GM19328 (cell line): ENCODE measurements around the gene THAP4.
"Not testable (repeated sequence)": the region's sequence is repeated elsewhere in the genome, so short reads cannot be mapped to it uniquely, and the experiment has no call there.

Experiments used
- ATAC-seq: cut with Tn5 transposase; IDR thresholded peaks from one replicate; pipeline ENCODE4 v1.9.1; 2021; ENCODE audit warnings: mild to moderate bottlenecking, moderate library complexity; ENCODE audit not compliant: unreplicated experiment

Gene THAP4

DNA sequence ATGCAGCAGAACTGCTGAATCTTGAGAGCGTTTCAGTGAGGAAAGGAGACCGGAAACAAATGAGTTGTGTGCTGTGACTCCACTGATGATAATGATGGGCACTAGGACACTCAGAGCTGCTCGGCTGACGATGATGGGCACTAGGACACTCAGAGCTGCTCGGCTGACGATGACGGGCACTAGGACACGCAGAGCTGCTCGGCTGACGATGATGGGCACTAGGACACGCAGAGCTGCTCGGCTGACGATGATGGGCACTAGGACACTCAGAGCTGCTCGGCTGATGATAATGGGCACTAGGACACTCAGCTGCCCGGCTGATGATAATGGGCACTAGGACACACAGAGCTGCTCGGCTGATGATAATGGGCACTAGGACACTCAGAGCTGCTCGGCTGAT is 47.1 kb downstream of the THAP4 start:
- not testable (repeated sequence) for ATAC-seq

DNA sequence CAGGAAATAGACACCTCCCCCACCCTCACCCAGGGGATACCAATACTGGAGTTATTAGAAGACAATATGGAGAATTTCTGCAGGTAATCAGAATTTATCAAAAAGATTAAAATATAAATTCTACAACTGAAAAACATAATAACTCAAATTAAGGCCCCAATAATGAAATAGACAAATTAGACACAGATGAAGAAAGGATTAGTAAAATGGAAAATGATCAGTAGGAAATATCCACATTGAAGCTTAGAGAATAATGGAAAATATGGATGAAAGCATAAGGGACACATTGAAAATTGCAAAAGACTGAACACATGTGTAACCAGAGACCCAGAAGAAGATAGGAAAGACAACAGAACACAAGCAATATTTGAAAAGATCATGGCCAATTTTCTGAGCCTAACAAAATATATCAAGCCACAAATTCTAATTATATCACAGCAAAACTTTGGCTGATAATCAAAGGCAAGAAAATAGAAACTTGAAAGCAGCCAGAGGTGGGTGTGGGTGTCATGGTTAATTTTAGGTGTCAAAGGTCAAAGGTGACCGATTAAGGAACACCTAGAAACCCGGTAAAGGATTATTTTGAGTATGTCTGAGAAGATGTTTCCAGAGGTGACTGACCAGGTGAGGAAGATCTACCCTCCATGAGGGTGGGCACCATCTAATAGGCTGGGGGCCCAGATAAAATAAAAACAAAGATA is 50.2 kb downstream of the THAP4 start:
- no peak for ATAC-seq

DNA sequence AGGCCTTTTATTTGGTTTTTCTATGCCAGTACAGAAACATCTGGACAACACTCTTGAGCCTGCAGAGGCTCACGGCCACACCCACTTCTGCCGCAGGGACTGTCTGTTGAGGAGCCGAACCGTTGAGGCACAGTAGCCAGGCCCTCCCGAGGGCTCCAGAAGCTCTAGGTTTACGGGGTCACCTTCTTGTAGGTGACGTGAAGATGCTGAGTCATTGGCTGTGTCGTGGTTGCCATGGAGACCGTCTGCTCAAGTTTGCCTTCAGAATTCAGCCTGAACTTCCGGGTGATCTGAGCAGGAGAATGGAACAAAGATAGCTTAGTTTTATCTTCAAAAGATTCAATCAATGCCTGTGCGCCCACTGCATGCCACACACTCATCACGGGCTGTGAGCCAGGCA is 52.5 kb downstream of the THAP4 start:
- no peak for ATAC-seq

DNA sequence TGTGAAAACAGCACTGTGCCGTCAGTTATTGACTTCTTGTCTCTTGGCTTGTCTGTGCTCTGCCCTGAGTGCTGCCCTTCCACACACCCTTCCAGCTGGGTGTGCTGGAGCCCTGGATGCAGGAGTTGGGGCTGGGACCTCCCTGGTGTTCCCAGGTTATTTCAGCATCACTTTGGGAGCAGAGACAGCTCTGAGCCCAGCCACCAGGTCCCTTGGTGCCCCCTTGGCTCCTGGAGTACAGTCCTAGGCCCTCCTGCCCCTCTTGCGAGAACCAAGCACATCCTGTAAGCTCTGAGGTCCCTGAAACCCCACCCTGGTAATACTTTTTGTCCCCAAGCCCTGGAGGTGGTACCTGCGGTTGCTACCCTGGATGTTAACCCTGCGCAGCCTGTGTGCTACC is 54.2 kb downstream of the THAP4 start:
- ATAC-seq: no peak

DNA sequence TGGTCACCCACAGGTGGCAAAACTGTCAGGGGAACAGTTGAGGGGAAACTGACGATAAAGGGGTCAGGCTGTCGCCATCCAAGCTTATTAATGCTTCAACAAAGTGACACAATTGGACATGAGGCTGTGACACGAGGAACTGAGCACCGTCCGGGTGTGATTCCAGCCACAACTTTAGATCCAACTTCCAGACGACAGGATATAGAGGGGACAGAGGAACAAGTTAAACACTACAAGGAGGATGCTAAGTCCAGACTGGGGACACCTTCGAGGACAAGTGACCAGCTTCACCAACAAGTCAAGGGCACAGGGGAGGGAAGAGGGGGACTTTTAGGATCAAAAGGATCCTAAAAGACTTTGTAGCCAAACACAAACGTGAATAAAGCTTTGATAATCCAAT is 54.6 kb downstream of the THAP4 start:
- no peak for ATAC-seq

DNA sequence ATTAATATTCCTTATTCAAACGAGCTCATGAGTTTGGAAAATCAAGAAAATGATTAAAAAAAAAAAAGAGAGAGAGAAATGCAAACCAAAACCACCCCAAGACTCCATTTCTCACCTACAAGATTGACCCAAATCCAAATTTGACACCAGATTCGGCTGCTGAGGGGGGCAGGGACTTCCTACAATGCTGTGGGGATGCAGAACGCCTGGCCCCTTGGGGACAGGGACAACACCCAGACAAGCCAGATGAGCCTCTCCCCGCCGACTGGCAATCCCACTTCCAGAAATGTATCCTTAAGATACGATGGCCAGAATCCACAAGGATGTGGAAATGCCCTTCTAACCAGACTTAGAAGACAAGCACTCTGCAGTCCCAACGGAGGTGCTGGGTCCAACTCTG is 57.7 kb downstream of the THAP4 start:
- ATAC-seq: no peak

DNA sequence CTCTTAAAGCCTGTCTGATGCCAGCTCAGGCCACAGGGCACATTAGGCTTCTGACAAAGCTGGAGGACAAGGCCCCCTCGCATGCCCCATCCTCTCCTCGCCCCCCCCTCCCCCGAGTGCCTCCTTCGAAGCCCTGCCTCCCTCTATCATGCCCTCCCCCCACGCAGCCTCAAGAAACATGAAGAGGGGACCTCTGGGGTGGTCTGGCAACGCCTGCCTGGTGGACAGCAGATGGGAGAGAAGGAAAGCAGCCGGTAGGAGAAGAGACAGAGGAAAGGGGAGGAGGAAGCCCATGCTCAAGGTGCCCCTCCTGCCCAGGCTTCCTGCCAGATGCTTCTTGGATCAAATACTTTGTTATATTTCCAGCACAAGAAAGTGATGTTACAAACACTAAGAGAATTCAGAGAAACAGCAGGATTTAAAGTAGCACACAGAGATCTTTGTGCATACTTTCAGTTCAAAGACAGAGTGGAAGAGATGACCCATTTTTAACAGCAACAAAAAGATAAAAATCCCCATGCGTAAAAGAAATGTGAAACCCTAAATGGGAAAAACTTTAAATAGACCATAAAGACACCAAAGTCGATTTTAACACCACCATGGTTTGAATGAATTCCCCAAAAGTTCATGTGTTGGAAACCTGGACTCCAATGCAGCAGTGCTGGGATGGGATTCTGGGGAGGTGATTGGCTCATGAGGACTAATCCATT is 59.4 kb downstream of the THAP4 start:
- no peak for ATAC-seq

DNA sequence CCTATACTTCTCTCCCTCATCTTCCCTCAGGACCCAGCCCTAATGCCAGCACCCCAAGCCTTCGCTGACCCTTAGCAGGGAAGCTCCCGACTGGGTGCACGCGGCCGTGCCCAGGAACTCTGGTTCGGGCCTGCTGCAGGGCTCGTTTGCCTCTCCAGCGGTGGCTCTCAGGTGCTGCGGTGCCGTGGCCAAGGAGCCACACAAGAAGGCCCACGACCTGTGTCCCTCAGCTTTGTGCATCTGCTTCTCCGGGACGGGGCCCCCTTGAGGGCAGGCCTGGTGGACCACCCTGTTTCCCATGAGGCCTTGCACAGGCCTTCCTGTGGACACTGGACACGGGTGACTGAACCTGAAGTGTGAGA is 60.7 kb downstream of the THAP4 start:
- no peak for ATAC-seq

DNA sequence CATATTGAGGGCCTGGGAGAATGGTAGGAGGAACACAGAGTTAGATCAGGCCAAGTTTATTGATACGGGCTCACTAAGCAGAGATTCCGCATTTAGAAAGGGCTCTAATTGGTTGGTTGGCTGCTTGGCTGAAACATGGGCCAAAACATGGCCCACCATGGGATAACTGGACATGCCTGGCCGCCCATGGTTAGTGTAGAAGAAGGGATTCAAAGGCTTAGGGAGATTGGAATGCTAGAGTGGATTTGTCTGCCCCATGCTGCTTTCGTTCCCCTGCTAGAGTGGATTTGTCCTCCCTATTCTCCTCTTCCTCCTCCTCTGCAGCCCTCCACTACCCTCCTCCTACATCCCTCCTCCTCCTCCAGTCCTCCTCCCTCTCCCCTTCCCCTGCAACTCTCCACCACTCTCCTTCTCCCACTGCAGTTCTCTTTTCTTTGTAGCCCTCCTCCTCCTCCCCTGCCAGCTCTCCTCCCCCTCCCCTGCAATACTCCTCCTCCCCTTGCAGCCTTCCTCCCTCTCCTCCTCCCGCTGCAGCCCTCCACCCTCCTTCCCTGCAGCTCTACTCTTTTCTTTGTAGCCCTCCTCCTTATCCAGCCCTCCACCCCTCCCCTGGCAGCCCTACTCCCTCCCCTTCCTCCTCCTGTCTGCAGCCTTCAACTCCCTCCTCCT is 61.2 kb downstream of the THAP4 start:
- no peak for ATAC-seq

DNA sequence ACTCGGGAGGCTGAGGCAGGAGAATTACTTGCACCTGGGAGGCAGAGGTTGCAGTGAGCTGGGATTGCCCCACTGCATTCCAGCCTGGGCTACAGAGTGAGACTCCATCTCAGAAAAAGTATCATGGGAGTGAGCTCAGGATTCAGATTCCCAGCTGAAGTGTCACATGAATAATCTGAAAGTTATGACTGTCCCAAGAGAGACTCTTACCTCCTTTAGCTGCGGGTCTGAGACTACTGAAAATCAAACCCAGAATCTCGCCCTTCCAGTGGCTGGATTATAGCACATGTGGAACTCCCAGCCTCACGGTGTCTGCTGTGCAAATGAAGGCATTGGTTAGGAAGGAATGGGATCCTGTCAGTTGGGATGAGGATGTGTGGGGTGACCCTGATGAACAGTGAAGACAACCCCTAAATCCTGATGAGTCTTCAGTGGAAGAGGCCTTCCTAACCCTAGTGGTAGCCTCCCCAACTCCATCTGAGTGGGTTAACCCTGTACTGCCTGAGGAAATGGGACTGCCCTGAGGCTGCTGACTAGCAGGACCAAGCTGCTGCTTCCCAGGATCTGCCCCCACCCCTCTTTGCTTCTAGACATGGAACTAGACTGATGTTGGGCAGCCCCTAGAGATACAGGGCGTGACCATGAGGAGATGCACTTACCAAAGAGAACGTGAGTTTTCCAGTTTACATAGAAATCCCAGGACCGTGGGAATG is 61.9 kb downstream of the THAP4 start:
- ATAC-seq: no peak

DNA sequence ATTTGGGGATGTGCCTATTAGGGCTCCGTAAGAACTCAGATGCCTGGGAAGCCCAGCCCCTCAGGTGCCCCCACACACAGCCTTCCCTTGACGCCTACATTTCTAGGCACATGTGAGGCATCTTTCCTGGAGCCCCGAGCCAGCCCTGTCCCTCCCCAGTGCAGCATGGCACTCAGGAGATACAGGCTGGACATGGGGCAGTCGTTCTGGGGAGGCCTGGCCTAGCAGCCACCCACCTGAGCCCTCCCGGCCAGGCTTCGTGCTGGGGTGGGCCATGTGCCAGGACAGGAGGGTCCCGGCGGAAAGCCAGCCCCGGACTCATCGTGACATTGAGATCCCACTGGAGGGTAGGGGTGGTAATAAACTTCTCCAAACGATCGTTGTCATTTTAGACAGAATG is 63.2 kb downstream of the THAP4 start:
- no peak for ATAC-seq

DNA sequence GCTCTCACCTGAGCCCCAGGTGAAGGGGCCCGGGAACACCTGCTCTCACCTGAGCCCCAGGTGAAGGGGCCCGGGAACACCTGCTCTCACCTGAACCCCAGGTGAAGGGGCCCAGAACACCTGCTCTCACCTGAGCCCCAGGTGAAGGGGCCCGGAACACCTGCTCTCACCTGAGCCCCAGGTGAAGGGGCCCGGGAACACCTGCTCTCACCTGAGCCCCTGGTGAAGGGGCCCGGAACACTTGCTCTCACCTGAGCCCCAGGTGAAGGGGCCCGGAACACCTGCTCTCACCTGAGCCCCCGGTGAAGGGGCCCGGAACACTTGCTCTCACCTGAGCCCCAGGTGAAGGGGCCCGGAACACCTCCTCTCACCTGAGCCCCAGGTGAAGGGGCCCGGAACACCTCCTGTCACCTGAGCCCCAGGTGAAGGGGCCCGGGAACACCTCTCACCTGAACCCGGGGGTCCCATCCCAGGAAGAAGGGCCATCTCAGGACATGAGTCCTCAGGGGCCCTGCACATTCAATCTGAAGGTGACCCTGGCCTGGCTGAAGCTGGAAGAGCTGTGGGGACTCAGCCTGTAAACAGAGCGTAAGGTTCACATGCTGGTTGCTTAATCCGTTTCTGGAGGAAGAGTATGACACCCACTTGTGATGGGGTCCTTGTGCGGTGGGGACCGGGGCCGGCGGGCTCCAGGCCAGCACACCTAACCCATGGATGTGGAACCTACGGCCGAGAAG is 63.9 kb downstream of the THAP4 start:
- not testable (repeated sequence) for ATAC-seq

DNA sequence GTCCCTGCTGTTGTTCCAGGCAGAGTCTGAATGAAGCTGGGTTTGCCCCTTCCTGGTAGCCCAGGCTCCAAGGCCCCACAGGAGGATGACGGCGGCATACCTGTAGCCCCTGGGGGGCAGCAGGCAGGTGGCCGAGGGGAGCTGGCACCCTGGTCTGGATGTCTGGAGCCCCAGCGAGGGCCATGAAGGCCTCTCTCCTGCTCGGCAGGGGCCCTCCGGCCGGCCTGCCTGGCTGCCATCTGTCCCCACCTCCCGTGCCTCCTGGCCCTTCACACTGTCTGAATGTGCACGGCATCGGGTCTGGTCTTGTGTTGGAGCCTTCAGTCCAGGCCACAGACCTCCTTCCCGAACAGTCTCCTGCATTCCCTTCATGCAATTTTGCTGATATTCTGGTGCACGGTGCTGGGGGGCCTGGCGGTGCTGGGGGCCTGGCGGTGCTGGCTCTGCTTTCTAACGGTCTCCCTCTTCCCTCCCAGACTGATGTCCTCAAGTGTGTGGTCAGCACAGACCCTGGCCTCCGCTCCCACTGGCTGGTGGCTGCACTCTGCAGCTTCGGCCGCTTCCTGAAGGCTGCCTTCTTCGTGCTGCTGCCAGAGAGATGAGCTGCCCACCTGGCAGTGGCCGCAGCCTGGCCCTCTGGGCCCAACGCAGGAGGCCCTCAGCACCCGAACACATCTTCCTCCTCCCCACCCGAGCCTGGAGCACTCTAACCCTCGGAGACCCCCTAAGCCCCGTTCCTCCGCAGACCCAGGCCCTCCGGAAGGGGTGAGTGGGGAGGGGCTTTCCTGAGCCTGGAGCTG is 64.9 kb downstream of the THAP4 start:
- no peak for ATAC-seq

DNA sequence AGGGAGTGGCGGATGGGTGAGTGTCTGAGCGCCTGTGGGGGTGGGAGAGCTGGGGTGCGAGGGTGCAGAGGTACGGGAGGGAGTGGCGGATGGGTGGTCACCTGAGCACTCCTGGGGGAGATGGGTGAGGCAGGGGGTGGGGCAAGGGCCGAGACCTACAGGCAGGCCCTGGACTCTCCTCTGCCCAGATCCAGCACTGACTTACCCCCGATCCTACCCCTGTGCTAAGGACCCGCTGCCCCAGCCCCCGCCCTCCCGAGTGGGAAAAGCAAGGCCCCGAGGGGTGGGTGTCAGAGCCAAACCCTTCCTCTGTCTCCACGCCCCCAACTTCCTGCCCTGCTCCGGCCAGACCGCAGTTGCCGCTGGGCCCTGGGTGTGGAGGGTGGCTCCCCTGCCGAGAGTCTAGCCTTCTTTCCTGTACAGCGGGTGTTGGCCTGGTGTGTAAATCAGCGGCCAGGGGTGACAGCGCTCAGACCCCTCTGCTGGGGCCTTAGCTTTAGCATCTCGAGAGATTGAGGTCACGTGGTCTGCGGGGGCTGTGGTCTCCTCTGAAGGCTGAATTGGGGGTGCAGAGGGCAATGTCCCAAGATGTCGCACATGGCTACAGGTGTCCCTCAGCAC is 65.9 kb downstream of the THAP4 start:
- no peak for ATAC-seq

DNA sequence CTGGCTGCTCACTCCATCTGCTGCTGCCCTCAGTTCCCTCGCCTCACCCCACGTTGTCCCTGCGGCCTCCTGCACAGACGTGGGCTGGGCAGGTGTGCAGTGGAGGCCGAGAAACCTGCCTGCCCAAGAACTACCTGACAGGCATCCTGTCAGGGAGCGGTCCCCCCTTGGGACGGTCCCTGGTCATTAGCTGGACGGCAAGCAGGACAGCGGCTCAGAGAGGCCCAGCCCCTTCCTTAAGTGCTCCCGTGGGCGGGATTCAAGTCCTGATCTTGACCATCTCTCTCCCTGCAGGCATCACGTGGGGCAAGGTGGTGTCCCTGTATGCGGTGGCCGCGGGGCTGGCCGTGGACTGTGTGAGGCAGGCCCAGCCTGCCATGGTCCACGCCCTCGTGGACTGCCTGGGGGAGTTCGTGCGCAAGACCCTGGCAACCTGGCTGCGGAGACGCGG is 67.1 kb downstream of the THAP4 start:
- ATAC-seq: no peak

DNA sequence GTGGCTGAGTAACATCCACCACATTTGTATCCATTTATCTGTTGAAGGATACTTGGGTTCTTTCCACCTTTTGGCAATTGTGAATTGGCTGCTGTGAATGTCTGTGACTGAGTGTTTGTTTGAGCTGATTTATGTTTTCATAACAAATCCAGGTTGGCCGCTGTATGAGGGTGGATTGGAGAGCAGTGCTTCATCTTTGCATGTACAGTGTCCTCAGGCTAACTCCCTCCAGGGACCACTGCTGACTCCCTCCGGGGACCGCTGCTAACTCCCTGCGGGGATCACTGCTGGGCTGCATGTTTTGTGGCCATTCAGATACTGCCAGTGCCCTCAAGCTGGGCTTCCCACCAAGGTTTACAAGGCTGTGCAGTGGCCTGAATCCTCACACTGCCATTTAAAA is 68.2 kb downstream of the THAP4 start:
- ATAC-seq: no peak

DNA sequence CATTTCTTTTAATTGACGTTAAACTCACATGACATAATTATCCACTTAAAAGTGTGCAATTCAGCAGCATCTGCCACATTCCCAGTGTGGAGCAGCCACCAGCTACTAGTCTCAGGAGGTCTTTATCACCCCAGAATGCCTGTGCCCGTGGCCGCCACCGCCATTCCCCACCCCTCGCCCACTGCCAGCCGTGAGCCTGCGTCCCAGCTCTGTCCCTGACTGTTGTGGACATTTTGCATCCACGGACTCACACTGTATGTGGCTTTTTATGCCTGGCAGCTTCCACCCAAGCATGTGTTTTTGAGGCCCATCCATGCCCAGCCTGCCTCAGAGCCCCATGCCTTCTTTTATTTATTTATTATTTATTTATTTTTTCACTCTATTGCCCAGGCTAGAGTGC is 69.2 kb downstream of the THAP4 start:
- ATAC-seq: no peak

DNA sequence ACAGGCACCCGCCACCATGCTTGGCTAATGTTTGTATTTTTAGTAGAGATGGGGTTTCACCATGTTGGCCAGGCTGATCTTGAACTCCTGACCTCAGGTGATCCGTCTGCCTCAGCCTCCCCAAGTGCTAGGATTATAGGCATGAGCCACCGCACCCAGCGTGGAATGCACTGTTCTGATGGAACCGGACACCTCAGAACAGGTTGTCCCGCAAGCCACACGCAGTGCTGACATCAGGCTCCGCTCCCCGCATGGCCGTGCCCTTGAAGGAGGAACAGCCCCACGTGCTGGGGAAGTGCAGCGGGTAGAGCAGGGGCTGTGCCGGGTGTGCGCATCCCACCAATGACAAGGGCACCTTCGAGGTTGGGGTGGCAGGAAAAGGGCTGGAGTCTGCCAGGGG is 69.7 kb downstream of the THAP4 start:
- not testable (repeated sequence) for ATAC-seq

DNA sequence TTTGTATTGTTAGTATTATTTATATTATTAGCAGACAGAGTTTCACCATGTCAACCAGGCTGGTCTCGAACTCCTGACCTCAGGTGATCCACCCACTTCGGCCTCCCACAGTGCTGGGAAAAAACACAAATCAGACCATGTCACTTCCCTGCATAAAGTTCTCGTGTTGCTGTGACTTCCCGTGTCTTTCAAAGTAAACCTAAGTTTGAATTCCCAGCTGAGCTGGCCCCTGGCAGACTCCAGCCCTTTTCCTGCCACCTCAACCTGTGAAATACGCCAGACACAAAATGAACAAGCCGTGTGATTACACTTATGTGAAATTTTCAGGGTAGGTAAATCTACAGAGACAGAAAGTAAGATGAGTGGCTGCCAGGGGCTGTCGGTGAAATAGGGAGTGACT is 70.5 kb downstream of the THAP4 start:
- ATAC-seq: no peak

DNA sequence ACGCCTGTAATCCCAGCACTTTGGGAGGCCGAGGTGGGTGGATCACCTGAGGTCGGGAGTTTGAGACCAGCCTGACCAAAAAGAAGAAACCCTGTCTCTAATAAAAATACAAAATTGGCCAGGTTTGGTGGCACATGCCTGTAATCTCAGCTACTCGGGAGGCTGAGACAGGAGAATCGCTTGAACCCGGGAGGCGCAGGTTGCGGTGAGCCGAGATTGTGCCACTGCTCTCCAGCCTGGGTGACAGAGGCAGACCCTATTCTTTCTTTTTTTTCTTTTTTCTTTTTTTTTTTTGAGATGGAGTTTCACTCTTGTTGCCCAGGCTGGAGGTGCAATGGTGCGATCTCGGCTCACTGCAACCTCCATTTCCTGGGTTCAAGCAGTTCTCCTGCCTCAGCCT is 70.9 kb downstream of the THAP4 start:
- not testable (repeated sequence) for ATAC-seq
